NCI-H2196 treated with DMSO at 0.1 percent for 48 hours (cell line): ENCODE measurements around the gene N4BP2.
"Not testable (repeated sequence)": the region's sequence is repeated elsewhere in the genome, so short reads cannot be mapped to it uniquely, and the experiment has no call there.

ENCODE experiments used
- DNase-seq: peaks from one replicate; lab custom pipeline; 2025; ENCODE audit not compliant: unreplicated experiment; lab: John Stamatoyannopoulos, UW

N4BP2 gene

DNA sequence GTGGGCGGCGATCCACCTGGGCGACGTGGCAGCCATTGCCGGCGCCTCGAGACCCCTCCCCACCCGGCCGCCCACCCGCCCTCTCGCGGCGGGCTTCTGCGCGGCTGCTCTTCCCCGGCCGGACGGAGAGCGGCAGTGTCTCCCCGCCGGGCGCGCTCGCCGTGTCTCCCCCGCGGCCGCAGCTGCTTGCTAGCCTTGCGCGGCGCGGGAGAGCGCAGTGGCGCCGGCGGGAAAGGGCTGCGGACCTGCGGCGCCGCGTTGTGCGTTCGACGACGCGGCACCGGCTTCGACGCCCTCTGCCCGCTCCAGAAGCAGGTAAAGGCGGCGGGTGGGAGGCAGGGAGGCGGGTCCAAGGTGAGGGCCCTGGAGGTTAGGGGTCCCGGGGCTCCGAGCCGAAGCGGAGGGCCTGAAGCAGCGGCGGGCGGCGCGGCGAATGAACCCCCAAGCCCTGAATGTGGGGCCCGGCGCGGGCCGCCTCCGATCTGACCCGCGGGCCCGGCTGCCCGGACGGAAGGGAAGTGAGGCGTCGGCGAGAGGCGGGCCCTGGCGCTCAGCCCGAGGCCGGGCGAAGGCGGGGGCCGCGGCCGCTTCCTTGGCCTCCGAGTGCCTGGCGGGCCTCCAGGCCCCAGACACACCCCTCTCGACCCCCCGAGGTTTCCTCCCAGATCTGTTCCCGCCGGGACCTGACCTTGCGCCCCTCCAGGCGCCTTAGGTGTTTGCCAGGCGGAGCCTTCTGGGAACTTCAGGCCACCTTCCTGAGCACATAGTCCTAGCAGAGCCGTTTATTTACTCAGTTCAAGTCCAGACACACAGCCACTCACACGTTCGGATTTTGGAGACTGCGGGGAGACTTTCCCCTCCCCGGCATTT lies at the start of gene N4BP2:
Gene N4BP2, plus strand, starts transcription at position 135 of the 870 bp plus-strand sequence. CDS start 40,491 bp downstream, outside the sequence.
- DNase-seq, result peak; percentile 95

DNA sequence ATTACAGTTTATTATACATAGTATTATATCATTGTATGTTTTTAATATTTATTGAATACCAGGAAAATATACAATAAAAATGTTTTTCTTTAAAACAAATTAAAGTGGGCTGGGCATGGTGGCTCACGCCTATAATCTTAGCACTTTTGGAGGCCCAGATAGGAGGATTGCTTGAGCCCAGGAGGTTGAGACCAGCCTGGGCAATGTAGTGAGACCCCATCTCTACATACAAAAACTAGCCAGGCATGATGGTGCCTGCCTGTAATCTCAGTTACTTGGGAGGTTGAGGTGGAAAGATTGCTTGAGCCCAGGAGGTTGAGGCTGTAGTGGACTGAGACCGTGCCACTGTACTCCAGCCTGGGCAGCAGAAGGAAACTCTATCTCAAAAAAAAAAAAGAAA lies 40.6 kb upstream of the N4BP2 start:
- no peak for DNase-seq

- no peak for DNase-seq
These were observed 36.4 kb upstream of the N4BP2 start for GRCh38 chr4:40020221-40020620.

DNA sequence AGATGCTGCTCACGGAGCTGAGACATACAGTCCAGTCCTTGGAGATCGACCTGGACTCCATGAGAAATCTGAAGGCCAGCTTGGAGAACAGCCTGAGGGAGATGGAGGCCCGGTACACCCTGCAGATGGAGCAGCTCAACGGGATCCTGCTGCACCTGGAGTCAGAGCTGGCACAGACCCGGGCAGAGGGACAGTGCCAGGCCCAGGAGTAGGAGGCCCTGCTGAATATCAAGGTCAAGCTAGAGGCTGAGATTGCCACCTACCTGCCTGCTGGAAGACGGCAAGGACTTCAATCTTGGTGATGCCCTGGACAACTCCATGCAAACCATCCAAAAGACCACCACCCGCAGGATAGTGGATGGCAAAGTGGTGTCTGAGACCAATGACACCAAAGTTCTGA lies 35.5 kb upstream of the N4BP2 start:
- DNase-seq, result not testable (repeated sequence)

- not testable (repeated sequence) for DNase-seq
These were observed 32.6 kb upstream of the N4BP2 start for GRCh38 chr4:40024049-40024448.

GRCh38 chr4:40032785-40033184 lies 23.9 kb upstream of the N4BP2 start:
- no peak for DNase-seq

- DNase-seq, result no peak
These were observed 23.0 kb upstream of the N4BP2 start for GRCh38 chr4:40033613-40034012.

GRCh38 chr4:40038977-40039376 lies 17.7 kb upstream of the N4BP2 start:
- no peak for DNase-seq

DNA sequence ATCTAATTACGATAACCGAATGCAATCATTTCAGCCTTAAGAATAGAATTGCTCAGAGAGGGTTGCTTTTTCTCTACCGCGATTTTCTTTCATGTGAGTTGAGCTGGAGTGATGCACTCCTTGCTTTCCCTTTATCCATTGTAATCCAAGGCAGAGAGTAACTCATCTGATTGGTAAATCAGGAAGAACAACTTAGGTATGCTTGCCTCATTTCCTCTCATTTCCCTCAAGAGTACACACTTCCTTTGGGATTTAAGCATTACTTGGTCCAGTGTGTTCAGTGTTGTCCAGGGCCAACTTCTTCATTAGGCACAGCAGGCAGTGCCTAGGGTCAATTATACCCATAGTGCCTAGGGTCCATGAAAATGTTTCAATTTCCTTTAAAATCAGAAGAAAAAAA lies 15.7 kb upstream of the N4BP2 start:
- DNase-seq, result no peak

- DNase-seq, result no peak
These were observed 12.9 kb upstream of the N4BP2 start for GRCh38 chr4:40043786-40044185.

DNA sequence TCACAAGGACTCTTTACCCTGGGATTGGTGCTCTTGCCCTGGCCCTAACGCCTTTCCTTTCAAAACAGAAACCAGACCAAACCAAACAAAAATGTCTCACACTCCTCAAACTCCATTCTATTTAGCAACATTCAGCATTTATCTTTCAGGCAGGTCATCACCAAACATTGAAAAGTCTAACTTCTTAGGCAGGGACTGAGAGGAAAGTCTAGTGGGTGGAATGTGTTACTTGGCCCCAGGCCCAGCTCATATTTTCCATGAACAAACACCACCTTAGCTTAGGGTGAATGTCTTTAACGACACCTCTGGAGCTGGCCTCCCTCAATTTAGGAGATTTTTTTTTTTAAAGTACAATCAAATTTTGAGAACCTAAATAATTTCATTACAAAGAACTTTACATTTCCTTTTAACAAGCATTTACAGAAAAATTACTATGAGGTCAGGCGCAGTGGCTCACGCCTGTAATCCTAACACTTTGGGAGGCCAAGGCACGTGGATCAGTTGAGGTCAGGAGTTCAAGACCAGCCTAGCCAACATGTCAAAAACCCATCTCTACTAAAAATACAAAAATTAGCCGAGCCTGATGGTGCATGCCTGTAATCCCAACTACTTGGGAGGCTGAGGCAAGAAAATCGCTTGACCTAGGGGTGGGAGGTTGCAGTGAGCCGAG lies 10.2 kb upstream of the N4BP2 start:
- peak; percentile 17 for DNase-seq

- no peak for DNase-seq
These were observed 3.5 kb upstream of the N4BP2 start for GRCh38 chr4:40053161-40053560.

DNA sequence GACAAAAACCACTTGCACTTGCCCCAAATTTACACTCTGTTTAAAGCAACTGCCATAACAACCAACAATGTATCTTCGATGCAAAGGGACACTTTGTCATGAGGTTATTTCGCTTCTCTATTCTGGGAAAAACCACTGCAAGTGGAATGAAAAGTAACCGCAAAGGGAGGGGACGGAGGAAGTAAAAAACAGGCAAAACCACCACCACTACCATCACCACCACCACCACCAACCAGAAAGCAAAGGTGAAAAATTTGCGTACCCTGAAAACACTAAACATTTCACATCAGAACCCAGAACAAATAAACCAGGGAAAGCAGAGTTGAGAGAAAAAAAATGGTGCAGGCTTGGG lies 1.2 kb upstream of the N4BP2 start:
- DNase-seq, result no peak

- peak; percentile 47 for DNase-seq
These were observed 561 bp upstream of the N4BP2 start for GRCh38 chr4:40055863-40056715.

DNA sequence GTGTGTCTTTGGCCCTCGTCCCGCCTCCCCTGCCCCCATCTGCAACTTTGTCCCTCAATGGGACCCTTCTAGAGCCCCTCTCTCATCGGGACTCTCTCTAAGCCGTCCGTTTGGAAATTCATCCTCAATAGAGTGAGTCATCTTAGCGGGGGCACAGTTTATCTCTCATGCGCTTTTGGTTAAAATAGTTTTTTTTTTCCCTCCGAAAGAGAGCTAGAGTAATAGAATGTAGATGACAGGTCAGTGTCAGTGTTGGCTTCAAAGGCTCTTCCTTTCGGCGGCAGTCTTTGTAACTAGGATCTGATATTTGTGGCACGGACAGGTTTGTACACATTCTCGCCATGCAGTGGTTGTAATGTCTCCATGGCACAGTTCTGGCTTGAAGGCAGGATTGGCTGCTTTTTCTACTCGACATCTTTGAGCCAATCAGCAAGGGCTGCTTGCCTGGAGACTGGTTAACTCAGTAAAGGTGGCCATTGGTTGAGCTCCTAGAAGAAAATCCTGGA lies 989 bp downstream of the N4BP2 start:
- peak; percentile 87 for DNase-seq

- no peak for DNase-seq
These were observed 1.5 kb downstream of the N4BP2 start for GRCh38 chr4:40058121-40058520.

- DNase-seq, result no peak
These were observed 2.2 kb downstream of the N4BP2 start for GRCh38 chr4:40058854-40059253.

GRCh38 chr4:40059362-40059761 lies 2.7 kb downstream of the N4BP2 start:
- no peak for DNase-seq

DNA sequence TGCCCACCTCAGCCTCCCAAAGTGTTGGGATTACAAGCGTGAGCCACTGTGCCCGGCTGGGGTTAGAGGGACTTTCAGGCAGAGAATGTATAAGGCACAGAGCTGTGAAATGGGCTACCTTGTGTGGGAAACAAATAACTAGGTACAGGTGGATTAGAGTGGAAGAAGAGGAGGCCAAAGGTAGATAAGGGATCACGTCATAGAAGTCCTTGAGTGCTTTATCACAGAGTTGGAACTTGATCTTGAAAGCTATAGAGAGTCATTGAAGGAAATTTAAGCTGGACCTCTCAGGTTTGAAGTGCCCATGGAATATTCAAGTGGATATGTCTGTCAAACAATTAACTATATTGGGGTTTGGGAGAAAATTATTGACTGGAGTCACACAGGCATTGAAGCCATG lies 8.4 kb downstream of the N4BP2 start:
- DNase-seq, result no peak

- DNase-seq, result no peak
These were observed 10.0 kb downstream of the N4BP2 start for GRCh38 chr4:40066651-40067050.

GRCh38 chr4:40070387-40070786 lies 13.7 kb downstream of the N4BP2 start:
- no peak for DNase-seq
